Esophagus muscularis mucosa (tissue), 4 donors: Measurements from ENCODE around the gene ANKMY2.

ENCODE experiments used
- EP300 ChIP-seq: sonication (generic); formaldehyde crosslinking; IDR thresholded peaks from one replicate; pipeline ENCODE4 v1.6.1; 2017; ENCODE audit warnings: antibody characterized with exemption
- POLR2A ChIP-seq: fragments of 450-650 bp; IDR thresholded peaks from one replicate; pipeline ENCODE4 v1.6.1; 2017; ENCODE audit warnings: antibody characterized with exemption, moderate library complexity, mild to moderate bottlenecking, low read depth
- POLR2AphosphoS5 ChIP-seq, 2 donors: sonication (generic); formaldehyde crosslinking; IDR thresholded peaks; one replicate each; pipeline ENCODE4 v1.6.1; 2017; ENCODE audit warnings: antibody characterized with exemption in 2 of 2
- TF ChIP-seq, protein P1 (sequence below), 3 experiments: fragments of 200-600 bp in 2 of 3; fragments of 450-650 bp in 1 of 3; sonication (generic) in 2 of 3; IDR thresholded peaks; one replicate each; pipeline ENCODE4 v1.5.1; 2017 to 2019; ENCODE audit warnings: antibody characterized with exemption in 3 of 3, mild to moderate bottlenecking in 2 of 3, moderate library complexity in 1 of 3

- TF ChIP-seq, protein P1, sequence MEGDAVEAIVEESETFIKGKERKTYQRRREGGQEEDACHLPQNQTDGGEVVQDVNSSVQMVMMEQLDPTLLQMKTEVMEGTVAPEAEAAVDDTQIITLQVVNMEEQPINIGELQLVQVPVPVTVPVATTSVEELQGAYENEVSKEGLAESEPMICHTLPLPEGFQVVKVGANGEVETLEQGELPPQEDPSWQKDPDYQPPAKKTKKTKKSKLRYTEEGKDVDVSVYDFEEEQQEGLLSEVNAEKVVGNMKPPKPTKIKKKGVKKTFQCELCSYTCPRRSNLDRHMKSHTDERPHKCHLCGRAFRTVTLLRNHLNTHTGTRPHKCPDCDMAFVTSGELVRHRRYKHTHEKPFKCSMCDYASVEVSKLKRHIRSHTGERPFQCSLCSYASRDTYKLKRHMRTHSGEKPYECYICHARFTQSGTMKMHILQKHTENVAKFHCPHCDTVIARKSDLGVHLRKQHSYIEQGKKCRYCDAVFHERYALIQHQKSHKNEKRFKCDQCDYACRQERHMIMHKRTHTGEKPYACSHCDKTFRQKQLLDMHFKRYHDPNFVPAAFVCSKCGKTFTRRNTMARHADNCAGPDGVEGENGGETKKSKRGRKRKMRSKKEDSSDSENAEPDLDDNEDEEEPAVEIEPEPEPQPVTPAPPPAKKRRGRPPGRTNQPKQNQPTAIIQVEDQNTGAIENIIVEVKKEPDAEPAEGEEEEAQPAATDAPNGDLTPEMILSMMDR (IDR thresholded peaks at IDR 0.05): no peak
- TF ChIP-seq POLR2A (no peak), POLR2AphosphoS5 (IDR thresholded peaks at IDR 0.05) (no peak), EP300 (no peak)
Measured at GRCh38 chr7:16564023-16564380, 81.6 kb downstream of the ANKMY2 start.
